Testis (tissue), 5 donors: ENCODE results near the gene DACT1. TPM values are rescaled to one million over a fixed set of nuclear protein-coding genes. Genes with fewer than 3 reads are reported as not detected.
"Not testable (repeated sequence)": the region's sequence is repeated elsewhere in the genome, so short reads cannot be mapped to it uniquely, and the experiment has no call there.

Experiments
- DNase-seq: peaks from one replicate; pipeline ENCODE4 v3.0.0-alpha.2; 2019
- H3K27ac ChIP-seq, 2 donors: fragments of 200-600 bp; sonication (generic); one replicate each; pipeline ENCODE4 v1.5.1; 2019
- H3K27me3 ChIP-seq: fragments of 200-600 bp; sonication (generic); one replicate; pipeline ENCODE4 v1.5.1; 2019
- H3K36me3 ChIP-seq: fragments of 200-600 bp; sonication (generic); one replicate; pipeline ENCODE4 v1.5.1; 2017; ENCODE audit warnings: low read depth; ENCODE audit errors: missing control alignments
- H3K4me1 ChIP-seq: fragments of 200-600 bp; sonication (generic); one replicate; pipeline ENCODE4 v1.5.1; 2019
- H3K4me3 ChIP-seq, 2 donors: fragments of 200-600 bp; sonication (generic); one replicate each; pipeline ENCODE4 v1.5.1; 2017 to 2019
- H3K9me3 ChIP-seq: fragments of 200-600 bp; sonication (generic); one replicate; pipeline ENCODE4 v1.5.1; 2017
- CTCF ChIP-seq, 3 experiments: fragments of 450-650 bp in 2 of 3; fragments of 200-600 bp in 1 of 3; sonication (generic) in 1 of 3; IDR thresholded peaks; one replicate each; pipeline ENCODE4 v1.5.1; 2016 to 2019; ENCODE audit warnings: antibody characterized with exemption in 3 of 3, mild to moderate bottlenecking in 2 of 3, moderate library complexity in 1 of 3
- POLR2A ChIP-seq: fragments of 450-650 bp; IDR thresholded peaks from one replicate; pipeline ENCODE4 v1.6.1; 2017; ENCODE audit warnings: antibody characterized with exemption, mild to moderate bottlenecking, moderate library complexity
- WGBS, 2 donors: methylation state at CpG; one replicate each; pipeline ENCODE4 v1.1.5; 2018; 5-methylcytosine and 5-hydroxymethylcytosine counted together
- intact Hi-C: fragments of 100-400 bp; cut with DNase I; formaldehyde crosslinking; loops from one replicate; pipeline ENCODE4 v1.15.1; 2023; ENCODE audit warnings: low total_unique reads
- long read RNA-seq, 2 donors: transcript quantifications; one replicate each; lab custom pipeline, GENCODE V29; 2026
- polyA plus RNA-seq: library from polyadenylated mRNA; stranded (reverse); fragments of 350-450 nt; fragmentation: Illumina TruSeq; extraction: RNeasy Lipid Tissue Mini Kit (QIAGEN cat#74804); gene quantifications from one replicate; pipeline ENCODE4 v1.2.3, GENCODE V29; 2014; ENCODE audit warnings: low read depth, low replicate concordance; ENCODE audit not compliant: insufficient read depth
- total RNA-seq, 2 donors: library from RNA; depleted of rRNA; stranded (reverse); fragments of >200 nt; gene quantifications; one replicate each; pipeline ENCODE4 v1.2.3, GENCODE V29; 2016

The DACT1 gene
- total RNA-seq (10 to 100 TPM; 24.0 to 25.0 TPM), polyA plus RNA-seq (21.7 TPM)
- long read RNA-seq, donor 1, transcript DACT1-201 (4 exons, 2,571 nt): minor isoform, 5 of 12 reads
- long read RNA-seq, donor 1, transcript DACT1-202 (4 exons, 3,734 nt): major isoform, 6 of 12 reads
- long read RNA-seq, donor 1, partial matches to known transcripts: 0 of 12 reads
- long read RNA-seq, donor 1, other reads (novel, unspliced or antisense): 0 of 12 reads
- long read RNA-seq, donor 2, transcript DACT1-202 (4 exons, 3,734 nt): major isoform, 6 of 8 reads
- long read RNA-seq, donor 2, partial matches to known transcripts: 0 of 8 reads
- long read RNA-seq, donor 2, other reads (novel, unspliced or antisense): 0 of 8 reads

GRCh38 chr14:58637391-58638230, at the start of gene DACT1:
DACT1 (plus strand) TSS chr14:58637962; CDS start chr14:58638203, 241 bp downstream.
- Histone ChIP-seq H3K9me3 (no peaks in the 10 kb centered on the region), H3K27ac (peak within 1 kb of the TSS; percentile 86 to 95), H3K27me3 (no peaks in the 10 kb centered on the region), H3K4me3 (peak within 1 kb of the TSS; percentile 70 to 75), H3K4me1 (peaks cover 16% of the 10 kb centered on the region), H3K36me3 (no peaks in the 10 kb centered on the region)
- intact Hi-C loops: no loop called here
- TF ChIP-seq CTCF (IDR thresholded peaks at IDR 0.05) (no peak), POLR2A (no peak)
- WGBS, 2 donors: 0% methylated on average over 25 to 81 of the region's 94 CpGs
- peak; percentile 70 for DNase-seq

GRCh38 chr14:58588321-58588720, 49.4 kb upstream of the DACT1 start:
- H3K27me3 ChIP-seq, H3K27ac ChIP-seq, H3K4me3 ChIP-seq, DNase-seq, intact Hi-C loops, H3K9me3 ChIP-seq, H3K36me3 ChIP-seq, H3K4me1 ChIP-seq: not testable (repeated sequence)
- WGBS, 2 donors: 81 to 90% methylated on average over 15 to 18 of the region's 18 CpGs

- WGBS, 2 donors: 87 to 90% methylated on average over 2 to 4 of the region's 4 CpGs
- Histone ChIP-seq H3K9me3 (no peaks in the 10 kb centered on the region), H3K27me3 (no peaks in the 10 kb centered on the region), H3K4me3 (no peak overlapping the region), H3K4me1 (no peaks in the 10 kb centered on the region), H3K27ac (no peak overlapping the region), H3K36me3 (no peaks in the 10 kb centered on the region)
- DNase-seq: no peak
- TF ChIP-seq CTCF (IDR thresholded peaks at IDR 0.05): no peak
- intact Hi-C loops: no loop called here
These were observed 43.8 kb upstream of the DACT1 start for GRCh38 chr14:58593977-58594376.

- TF ChIP-seq CTCF (IDR thresholded peaks at IDR 0.05) (no peak), POLR2A (no peak)
- H3K27ac ChIP-seq: no peak overlapping the region
- DNase-seq: no peak
- no peaks in the 10 kb centered on the region for H3K4me1 ChIP-seq
- intact Hi-C loops: no loop called here
- H3K4me3 ChIP-seq: no peak overlapping the region
- H3K36me3 ChIP-seq: no peaks in the 10 kb centered on the region
- no peaks in the 10 kb centered on the region for H3K9me3 ChIP-seq
- WGBS, 2 donors: 86 to 92% methylated on average over 4 of the region's 4 CpGs
- no peaks in the 10 kb centered on the region for H3K27me3 ChIP-seq
These were observed 40.7 kb upstream of the DACT1 start for GRCh38 chr14:58597041-58597440.

GRCh38 chr14:58598028-58598803, 39.5 kb upstream of the DACT1 start:
- WGBS, 2 donors: 82 to 87% methylated on average over 4 of the region's 4 CpGs
- H3K4me3 ChIP-seq: no peak overlapping the region
- no peaks in the 10 kb centered on the region for H3K36me3 ChIP-seq
- DNase-seq: no peak
- H3K27ac ChIP-seq: no peak overlapping the region
- H3K27me3 ChIP-seq: no peaks in the 10 kb centered on the region
- no peaks in the 10 kb centered on the region for H3K4me1 ChIP-seq
- TF ChIP-seq POLR2A (no peak), CTCF (IDR thresholded peaks at IDR 0.05) (no peak)
- intact Hi-C loops: no loop called here
- no peaks in the 10 kb centered on the region for H3K9me3 ChIP-seq
